Measurements from ENCODE around the gene FKBP1B. TPM values are rescaled to one million over a fixed set of nuclear protein-coding genes. Genes with fewer than 3 reads are reported as not detected.

Gene FKBP1B
- total RNA-seq, 1 experiment from 2014 or later: 3.7 TPM

GRCh38 chr2:24051833-24052232, 2.3 kb downstream of the FKBP1B start:
- peaks cover 17% of the 10 kb centered on the region for H3K4me1 ChIP-seq (ENCODE audit: insufficient read depth, low read length, poor library complexity, severe bottlenecking)
- H3K9me3 ChIP-seq (ENCODE audit: low read depth, low read length, poor library complexity, severe bottlenecking): no peaks in the 10 kb centered on the region
- BruUV-seq (replicated peaks): no TSS peak
- no peak for DNase-seq (ENCODE audit: low spot score)
- TF ChIP-seq EZH2 (IDR thresholded peaks at IDR 0.05; ENCODE audit: borderline replicate concordance, low read depth, low read length, poor library complexity, severe bottlenecking) (no peak), CTCF (conservative IDR thresholded peaks at IDR 0.05; ENCODE audit: low read depth, low read length) (no peak)
- no peaks in the 10 kb centered on the region for H3K36me3 ChIP-seq (ENCODE audit: insufficient read depth, low read length, poor library complexity, severe bottlenecking)
- no peaks in the 10 kb centered on the region for H3K27me3 ChIP-seq (replicated peaks; ENCODE audit: insufficient read depth, low read depth, low read length, poor library complexity)
- ChIA-PET POLR2A (ENCODE audit: low non-redundant PET) (no interaction called here), CTCF (no interaction called here)
- intact Hi-C loops (cut with micrococcal nuclease; ENCODE audit: unreplicated experiment): no loop called here
- no peak overlapping the region for H3K27ac ChIP-seq (ENCODE audit: low read depth, low read length, poor library complexity, severe bottlenecking)
- no peak overlapping the region for H3K4me3 ChIP-seq (ENCODE audit: low read depth, low read length, poor library complexity, severe bottlenecking)

DNA sequence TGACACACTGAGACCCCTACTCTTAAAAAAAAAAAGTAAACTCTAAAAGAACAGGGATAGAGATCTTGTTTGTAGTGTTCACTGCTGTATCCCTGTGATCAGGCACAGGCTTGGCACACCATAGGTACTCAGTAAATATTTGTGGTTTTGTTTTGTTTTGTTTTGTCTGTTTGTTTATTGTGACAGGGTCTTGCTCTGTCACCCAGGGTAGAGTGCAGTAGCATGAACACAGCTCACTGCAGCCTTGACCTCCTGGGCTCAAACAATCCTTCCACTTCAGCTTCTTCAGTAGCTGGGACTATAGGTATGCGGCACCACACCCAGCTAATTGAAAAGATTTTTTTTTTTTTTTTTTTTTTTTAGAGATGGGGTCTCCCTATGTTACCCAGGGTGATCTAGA, 3.4 kb downstream of the FKBP1B start:
- H3K36me3 ChIP-seq (ENCODE audit: insufficient read depth, low read length, poor library complexity, severe bottlenecking): no peaks in the 10 kb centered on the region
- H3K27ac ChIP-seq (ENCODE audit: low read depth, low read length, poor library complexity, severe bottlenecking): no peak overlapping the region
- TF ChIP-seq EZH2 (IDR thresholded peaks at IDR 0.05; ENCODE audit: borderline replicate concordance, low read depth, low read length, poor library complexity, severe bottlenecking): no peak
- TF ChIP-seq CTCF (conservative IDR thresholded peaks at IDR 0.05; ENCODE audit: low read depth, low read length): no peak
- CTCF ChIA-PET: no interaction called here
- no peaks in the 10 kb centered on the region for H3K27me3 ChIP-seq (replicated peaks; ENCODE audit: insufficient read depth, low read depth, low read length, poor library complexity)
- H3K4me1 ChIP-seq (ENCODE audit: insufficient read depth, low read length, poor library complexity, severe bottlenecking): peaks cover 13% of the 10 kb centered on the region
- POLR2A ChIA-PET (ENCODE audit: low non-redundant PET): no interaction called here
- no peak overlapping the region for H3K4me3 ChIP-seq (ENCODE audit: low read depth, low read length, poor library complexity, severe bottlenecking)
- intact Hi-C loops (cut with micrococcal nuclease; ENCODE audit: unreplicated experiment): no loop called here
- H3K9me3 ChIP-seq (ENCODE audit: low read depth, low read length, poor library complexity, severe bottlenecking): no peaks in the 10 kb centered on the region
- DNase-seq (ENCODE audit: low spot score): no peak
- no TSS peak for BruUV-seq (replicated peaks)

DNA sequence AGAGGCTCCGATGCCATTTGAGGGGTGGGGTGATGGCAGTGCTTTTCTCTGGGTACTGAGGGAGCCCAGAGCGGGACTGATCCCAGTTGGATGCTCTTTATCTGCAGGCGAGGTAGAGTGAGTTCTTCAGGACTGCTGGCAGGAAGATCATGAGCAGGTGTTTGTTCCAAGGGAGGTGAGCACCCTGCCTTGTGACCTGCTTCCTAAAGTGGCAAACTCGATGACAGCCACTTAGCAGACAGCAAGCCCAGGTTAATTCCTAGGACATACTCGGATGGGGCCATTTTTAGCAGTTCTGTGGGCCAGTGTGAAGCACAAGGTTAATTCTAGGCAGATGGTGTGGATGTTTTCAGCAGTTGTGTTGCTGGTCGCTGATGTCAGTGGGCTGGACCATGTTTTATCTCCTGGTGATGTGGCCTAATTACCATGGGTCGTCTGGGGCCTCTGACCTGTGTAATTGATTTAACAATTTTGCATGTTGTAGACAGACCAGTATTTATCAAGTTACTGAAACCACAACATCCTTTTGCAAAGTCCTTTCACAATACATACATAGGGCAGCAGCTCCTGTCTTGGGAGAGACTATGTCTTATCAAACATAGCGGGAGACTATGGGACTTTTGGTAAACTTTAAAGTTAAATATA, 4.9 kb downstream of the FKBP1B start:
- Histone ChIP-seq H3K4me1 (ENCODE audit: insufficient read depth, low read length, poor library complexity, severe bottlenecking) (peaks cover 6% of the 10 kb centered on the region), H3K9me3 (ENCODE audit: low read depth, low read length, poor library complexity, severe bottlenecking) (no peaks in the 10 kb centered on the region), H3K36me3 (ENCODE audit: insufficient read depth, low read length, poor library complexity, severe bottlenecking) (no peaks in the 10 kb centered on the region), H3K4me3 (ENCODE audit: low read depth, low read length, poor library complexity, severe bottlenecking) (no peak overlapping the region), H3K27ac (ENCODE audit: low read depth, low read length, poor library complexity, severe bottlenecking) (no peak overlapping the region), H3K27me3 (replicated peaks; ENCODE audit: insufficient read depth, low read depth, low read length, poor library complexity) (no peaks in the 10 kb centered on the region)
- ChIA-PET POLR2A (ENCODE audit: low non-redundant PET) (no interaction called here), CTCF (no interaction called here)
- TF ChIP-seq CTCF (conservative IDR thresholded peaks at IDR 0.05; ENCODE audit: low read depth, low read length): no peak
- TF ChIP-seq EZH2 (IDR thresholded peaks at IDR 0.05; ENCODE audit: borderline replicate concordance, low read depth, low read length, poor library complexity, severe bottlenecking): no peak
- BruUV-seq (replicated peaks): no TSS peak
- DNase-seq (ENCODE audit: low spot score): no peak
- intact Hi-C loops (cut with micrococcal nuclease; ENCODE audit: unreplicated experiment): no loop called here

Measured in A673 (cell line).